Hypothalamus (tissue), 51 donors: Measurements from ENCODE around the gene XYLT1.
"Not testable (repeated sequence)": the region's sequence is repeated elsewhere in the genome, so short reads cannot be mapped to it uniquely, and the experiment has no call there.

Source experiments
- DNase-seq, 51 donors: peaks; one replicate each; lab custom pipeline; 2025; lab: John Stamatoyannopoulos, UW

The XYLT1 gene

GRCh38 chr16:17321824-17322223 is 148.9 kb downstream of the XYLT1 start:
- DNase-seq, result no peak

DNA sequence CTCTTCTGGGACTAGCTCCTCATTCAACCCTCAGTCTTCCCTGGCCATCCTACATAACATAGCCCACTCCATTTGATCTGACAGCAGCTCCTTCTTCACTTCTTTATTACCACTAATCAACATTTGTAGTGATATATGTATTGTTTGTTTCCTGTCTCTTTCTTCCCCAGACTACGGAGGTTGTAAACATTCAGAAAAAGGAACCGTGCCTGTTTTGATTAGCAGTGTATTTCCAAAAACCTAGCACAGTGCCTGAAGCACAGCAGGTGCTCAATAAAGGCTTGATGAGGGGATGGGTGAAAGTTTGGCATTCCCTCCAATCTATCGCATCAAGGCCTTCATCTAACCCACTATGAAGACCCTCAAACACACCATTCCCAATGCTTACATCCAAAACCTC is 150.8 kb downstream of the XYLT1 start:
- no peak for DNase-seq

- no peak for DNase-seq
Measured at GRCh38 chr16:17318238-17318637, 152.5 kb downstream of the XYLT1 start.

DNA sequence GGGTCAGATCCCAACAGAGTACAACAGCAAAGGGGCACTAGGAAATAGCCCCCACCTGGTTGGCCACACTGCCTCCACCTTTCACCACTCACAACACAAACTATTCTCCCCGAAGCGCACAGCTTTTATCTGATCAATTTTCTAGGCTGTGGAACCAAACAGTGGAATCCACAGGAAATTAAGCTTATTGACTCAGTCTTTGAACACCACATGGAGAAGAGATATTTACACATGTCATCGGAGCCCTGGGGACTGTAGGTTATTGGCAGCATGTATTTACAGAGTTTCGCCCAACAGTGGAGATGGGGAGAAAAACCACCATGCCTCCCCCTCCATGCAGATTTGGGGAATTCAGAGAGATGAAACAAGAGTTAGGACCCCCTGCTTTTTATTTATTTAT is 154.8 kb downstream of the XYLT1 start:
- no peak for DNase-seq

GRCh38 chr16:17313793-17314547 is 156.8 kb downstream of the XYLT1 start:
- no peak for DNase-seq

GRCh38 chr16:17313085-17313611 is 157.6 kb downstream of the XYLT1 start:
- DNase-seq, result peak in 41 of 51 donors; percentile 4 to 68 (median 40)

DNA sequence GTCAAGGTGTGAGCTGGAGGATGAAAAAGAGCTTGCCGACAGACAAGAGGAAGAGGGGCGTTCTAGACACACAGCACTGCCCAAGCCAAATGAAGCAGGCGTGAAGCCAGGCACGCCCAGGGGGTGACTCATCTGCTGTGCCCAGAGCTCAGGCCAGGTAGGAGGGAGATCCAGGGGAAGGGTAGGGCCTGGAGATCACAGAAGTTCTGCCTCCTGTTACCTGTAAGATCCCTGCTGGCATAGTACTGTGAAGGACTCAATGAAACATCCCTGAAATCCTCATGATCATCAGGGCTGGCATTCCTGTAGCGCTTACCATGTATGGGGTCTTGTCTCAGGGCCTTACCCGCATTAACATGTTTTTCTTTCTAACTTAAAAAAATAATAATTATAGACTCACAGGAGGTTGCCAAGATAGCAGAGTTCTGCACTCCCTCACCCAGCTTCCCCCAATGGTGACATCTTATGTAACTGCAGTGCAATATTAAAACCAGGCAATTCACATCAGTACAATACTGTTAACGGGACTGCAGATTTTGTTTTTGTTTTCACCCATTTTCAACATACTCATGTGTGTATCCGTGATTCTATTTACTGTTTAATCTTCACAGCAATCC is 158.6 kb downstream of the XYLT1 start:
- peak in 1 of 51 donors; percentile 9 for DNase-seq

DNA sequence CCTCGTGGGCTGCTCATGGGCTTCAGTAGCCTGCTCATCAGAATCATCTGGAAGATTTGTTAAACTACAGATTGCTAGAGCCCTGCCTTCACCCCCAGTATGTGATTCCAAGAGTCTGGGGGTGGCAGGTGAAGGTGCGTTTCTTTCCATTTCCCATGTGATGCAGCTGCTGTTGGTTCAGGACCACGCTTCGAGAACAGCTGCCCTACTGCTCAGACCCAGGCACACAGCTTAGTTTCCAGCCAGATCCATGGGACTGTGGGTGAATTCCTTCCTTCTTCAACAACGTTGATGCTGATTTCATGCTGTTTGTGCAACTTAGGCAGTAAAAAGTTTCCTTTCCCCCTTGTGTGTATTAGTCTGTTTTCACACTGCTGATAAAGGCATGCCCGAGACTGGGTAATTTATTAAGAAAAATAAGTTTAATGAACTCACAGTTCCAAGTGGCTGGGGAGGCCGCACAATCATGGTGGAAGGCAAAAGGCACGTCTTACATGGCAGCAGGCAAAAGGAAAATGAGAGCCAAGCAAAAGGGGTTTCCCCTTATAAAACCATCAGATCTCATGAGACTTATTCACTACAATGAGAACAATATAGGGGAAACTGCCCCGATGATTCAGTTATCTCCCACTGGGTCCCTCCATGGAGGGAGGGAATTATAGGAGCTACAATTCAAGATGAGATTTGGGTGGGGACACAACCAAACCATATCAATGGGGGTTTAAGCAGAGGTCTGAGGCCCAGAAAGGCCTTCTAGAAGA is 159.2 kb downstream of the XYLT1 start:
- no peak for DNase-seq

DNA sequence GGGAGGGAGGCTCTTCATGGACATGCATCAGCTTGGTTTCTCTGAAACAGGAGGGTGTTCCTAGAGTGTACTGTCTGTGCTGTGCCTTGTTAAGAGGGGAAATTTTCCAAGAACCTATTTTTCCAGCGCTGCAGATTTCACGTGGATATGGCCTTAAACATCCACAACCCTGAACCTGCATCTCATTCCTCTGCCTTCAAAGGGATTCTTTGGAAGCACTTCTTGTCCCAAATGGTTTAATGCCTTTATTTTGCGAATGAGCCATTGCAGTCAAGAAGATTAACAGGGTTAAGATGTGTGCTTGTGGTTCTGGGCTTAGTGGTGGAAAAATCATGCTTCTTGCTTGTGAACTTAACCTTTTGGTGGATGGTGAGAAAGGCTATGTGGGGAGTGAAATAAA is 161.2 kb downstream of the XYLT1 start:
- DNase-seq, result no peak

DNA sequence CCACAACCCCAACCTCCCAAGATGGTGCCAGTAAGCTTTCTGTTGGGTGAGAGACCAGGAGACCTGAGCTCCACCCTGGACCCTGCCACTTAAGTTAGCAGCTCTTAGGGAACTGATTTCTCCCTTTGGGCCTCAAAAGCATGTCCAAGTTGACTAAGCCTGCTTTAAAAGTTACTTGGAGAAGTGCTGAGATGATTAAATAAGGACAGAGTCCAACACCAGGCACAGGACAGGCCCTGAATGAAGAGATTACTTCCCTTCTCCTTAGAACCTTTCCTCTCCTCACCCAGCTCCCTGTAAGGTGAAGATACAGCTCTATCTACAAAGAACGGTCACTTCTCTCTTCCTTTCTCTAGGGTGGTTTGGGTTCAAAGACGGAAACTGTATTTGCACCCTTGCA is 162.6 kb downstream of the XYLT1 start:
- no peak for DNase-seq

DNA sequence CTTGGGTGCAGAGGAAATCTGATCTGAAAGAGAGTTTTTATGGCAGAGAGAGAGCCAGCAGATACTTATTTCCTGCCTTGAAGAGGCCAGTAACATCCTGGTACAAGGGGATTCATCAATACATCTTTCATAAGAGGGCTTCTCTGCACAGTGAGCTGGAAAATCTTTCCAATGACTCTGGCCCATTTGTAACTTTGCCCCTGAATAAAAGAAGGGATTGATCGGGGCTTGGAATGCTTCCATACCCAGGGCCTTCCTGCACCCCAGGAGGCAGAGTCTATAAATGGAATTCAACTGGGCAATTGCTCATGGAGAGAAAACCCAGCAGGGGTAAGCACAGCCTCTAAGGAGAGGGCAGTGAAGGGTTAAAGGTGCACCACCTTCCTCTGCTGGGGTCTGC is 163.3 kb downstream of the XYLT1 start:
- DNase-seq, result no peak

GRCh38 chr16:17306745-17307144 is 164.0 kb downstream of the XYLT1 start:
- DNase-seq, result no peak

GRCh38 chr16:17306211-17306610 is 164.5 kb downstream of the XYLT1 start:
- DNase-seq, result not testable (repeated sequence)

GRCh38 chr16:17305694-17306093 is 165.1 kb downstream of the XYLT1 start:
- DNase-seq, result no peak

DNA sequence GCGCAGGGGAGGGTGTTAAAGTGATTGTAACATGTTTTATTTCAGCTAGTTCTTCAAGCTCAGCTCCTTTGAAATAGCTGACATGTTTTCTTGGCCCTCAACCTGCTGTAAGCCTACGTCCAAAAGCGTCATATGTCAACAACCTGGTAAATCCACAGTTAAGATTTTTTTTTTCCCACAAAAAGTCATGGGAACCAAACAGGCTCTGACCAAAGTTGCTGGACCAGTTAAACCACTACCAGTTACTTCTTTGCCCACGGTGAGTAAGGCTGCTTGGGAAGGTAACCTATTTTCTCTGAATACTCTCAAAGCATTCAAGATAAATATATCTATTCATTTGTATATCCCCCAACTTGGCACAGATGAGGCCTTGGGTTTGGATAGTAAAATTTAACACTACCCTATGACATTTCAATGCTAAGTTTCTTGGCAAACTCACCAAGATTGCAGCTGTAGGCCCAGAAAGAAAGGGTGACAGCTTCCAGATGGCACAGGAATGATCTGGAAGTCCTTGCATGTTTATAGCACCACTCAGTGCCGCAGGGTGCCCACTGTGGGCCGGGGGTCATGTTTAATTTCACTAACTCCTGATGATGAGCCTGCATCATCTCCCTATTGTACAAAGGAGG is 166.2 kb downstream of the XYLT1 start:
- no peak for DNase-seq

- no peak for DNase-seq
Measured at GRCh38 chr16:17304106-17304490, 166.7 kb downstream of the XYLT1 start.

GRCh38 chr16:17303101-17303500 is 167.7 kb downstream of the XYLT1 start:
- DNase-seq, result no peak

GRCh38 chr16:17302620-17303019 is 168.1 kb downstream of the XYLT1 start:
- no peak for DNase-seq

DNA sequence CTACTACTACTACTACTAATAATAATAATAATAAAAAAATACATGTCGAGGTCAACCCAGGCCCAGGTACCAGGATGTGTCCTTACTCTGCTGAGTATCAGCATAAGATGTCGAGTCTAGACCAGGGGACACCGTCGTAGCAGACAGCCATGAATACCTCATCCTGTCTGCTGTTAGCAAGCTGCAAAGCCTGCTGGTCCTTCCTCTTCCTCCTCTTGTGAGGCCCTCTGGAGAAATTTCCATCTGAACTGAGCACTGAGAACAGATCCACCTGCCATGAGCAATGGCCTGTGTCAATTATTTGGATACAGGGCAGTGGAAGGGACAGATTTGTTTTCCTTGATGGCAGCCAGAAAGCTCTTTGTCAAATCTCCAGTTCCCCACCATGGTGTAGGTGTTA is 168.5 kb downstream of the XYLT1 start:
- no peak for DNase-seq

DNA sequence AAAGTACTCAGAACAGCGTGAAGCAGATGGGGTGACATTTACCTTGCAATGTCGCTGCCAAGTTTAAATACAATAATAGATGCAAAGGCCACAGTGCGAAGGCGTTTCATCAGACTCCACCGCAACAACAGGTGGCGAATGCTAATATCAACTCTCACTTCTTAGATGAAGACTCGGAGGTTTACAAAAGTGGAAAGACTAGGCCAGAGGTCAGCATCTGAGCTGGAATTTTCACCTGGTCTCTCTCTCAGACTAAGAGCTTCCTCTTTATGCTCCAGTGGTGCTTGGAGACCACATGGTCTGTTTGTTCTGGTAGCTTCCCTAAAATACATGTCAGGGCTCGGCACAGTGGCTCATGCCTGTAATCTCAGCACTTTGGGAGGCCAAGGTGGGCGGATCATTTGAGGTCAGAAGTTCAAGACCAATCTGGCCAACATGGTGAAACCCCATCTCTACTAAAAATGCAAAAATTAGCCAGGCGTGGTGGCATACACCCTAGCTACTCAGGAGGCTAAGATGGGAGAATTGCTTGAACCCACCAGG is 169.1 kb downstream of the XYLT1 start:
- no peak for DNase-seq

- no peak for DNase-seq
Measured at GRCh38 chr16:17301184-17301583, 169.6 kb downstream of the XYLT1 start.
